Thoracic aorta (tissue), 2 donors: ENCODE results near the gene GLT1D1. TPM values are rescaled to one million over a fixed set of nuclear protein-coding genes. Genes with fewer than 3 reads are reported as not detected.

Source experiments
- ATAC-seq: fragments of 150-250 bp; one replicate; pipeline ENCODE4 v1.8.0; 2017; ENCODE audit warnings: low read depth; ENCODE audit not compliant: insufficient number of reproducible peaks, low FRiP score
- DNase-seq: peaks from one replicate; pipeline ENCODE4 v3.0.0-alpha.2; 2020; ENCODE audit warnings: low spot score
- H3K27ac ChIP-seq, 2 donors: fragments of 200-600 bp; sonication (generic); 1 replicate in 1 of 2; 2 replicates in 1 of 2; pipeline ENCODE4 v1.5.1; 2016; ENCODE audit warnings: mild to moderate bottlenecking in 2 of 2, moderate library complexity in 2 of 2
- H3K27me3 ChIP-seq: fragments of 200-600 bp; sonication (generic); replicated peaks from 2 replicates; pipeline ENCODE4 v1.6.0; 2016; ENCODE audit warnings: mild to moderate bottlenecking; ENCODE audit not compliant: insufficient read depth
- H3K36me3 ChIP-seq: fragments of 200-600 bp; sonication (generic); one replicate; pipeline ENCODE4 v1.5.1; 2016
- H3K4me1 ChIP-seq, 2 donors: fragments of 200-600 bp; sonication (generic); 1 replicate in 1 of 2; 2 replicates in 1 of 2; pipeline versions ENCODE4 v1.5.1 to v1.6.0; 2016; ENCODE audit warnings: low read depth in 2 of 2, mild to moderate bottlenecking in 1 of 2; ENCODE audit not compliant: control insufficient read depth in 1 of 2
- H3K4me3 ChIP-seq: fragments of 200-600 bp; sonication (generic); 2 replicates; pipeline ENCODE4 v1.5.1; 2016; ENCODE audit warnings: mild to moderate bottlenecking
- H3K9me3 ChIP-seq: fragments of 200-600 bp; sonication (generic); 2 replicates; pipeline ENCODE4 v1.5.1; 2016
- total RNA-seq, 2 donors: library from RNA; depleted of rRNA; stranded (reverse); fragments of >200 nt; gene quantifications; one replicate each; pipeline versions ENCODE4 v1.1.0 to v1.2.3, GENCODE V29; 2016
- TF ChIP-seq, protein P1 (sequence below): fragments of 200-600 bp; sonication (generic); IDR thresholded peaks from one replicate; pipeline ENCODE4 v1.5.1; 2019; ENCODE audit warnings: antibody characterized with exemption

Gene GLT1D1
- total RNA-seq, 2 donors from 2014 or later, result 0.68 to 0.85 TPM

DNA sequence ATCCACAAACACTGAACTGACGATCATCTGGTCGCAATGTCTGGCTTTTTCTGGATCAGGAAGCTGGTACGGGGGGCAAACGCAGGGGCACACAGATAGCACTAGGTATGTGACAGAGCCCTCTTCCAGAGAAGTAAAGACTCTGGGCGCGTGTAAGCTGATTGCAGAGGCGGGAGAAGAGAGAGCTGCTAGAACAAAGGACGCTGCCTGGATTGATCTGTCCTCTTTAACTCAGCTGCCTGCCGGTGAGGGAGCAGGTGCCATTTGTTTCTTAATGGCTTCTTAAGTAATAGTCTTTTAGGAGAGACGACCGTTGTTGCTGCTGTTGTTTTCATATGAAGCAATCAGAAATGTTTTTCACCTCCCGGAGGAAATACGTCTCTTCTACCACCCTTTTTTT is 77.3 kb downstream of the GLT1D1 start:
- TF ChIP-seq, protein P1, sequence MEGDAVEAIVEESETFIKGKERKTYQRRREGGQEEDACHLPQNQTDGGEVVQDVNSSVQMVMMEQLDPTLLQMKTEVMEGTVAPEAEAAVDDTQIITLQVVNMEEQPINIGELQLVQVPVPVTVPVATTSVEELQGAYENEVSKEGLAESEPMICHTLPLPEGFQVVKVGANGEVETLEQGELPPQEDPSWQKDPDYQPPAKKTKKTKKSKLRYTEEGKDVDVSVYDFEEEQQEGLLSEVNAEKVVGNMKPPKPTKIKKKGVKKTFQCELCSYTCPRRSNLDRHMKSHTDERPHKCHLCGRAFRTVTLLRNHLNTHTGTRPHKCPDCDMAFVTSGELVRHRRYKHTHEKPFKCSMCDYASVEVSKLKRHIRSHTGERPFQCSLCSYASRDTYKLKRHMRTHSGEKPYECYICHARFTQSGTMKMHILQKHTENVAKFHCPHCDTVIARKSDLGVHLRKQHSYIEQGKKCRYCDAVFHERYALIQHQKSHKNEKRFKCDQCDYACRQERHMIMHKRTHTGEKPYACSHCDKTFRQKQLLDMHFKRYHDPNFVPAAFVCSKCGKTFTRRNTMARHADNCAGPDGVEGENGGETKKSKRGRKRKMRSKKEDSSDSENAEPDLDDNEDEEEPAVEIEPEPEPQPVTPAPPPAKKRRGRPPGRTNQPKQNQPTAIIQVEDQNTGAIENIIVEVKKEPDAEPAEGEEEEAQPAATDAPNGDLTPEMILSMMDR, result no peak
- no peak overlapping the region for H3K27ac ChIP-seq
- ATAC-seq (no peak), DNase-seq (no peak)
- no peaks in the 10 kb centered on the region for H3K9me3 ChIP-seq
- no peaks in the 10 kb centered on the region for H3K27me3 ChIP-seq
- H3K4me3 ChIP-seq, result no peak overlapping the region
- H3K36me3 ChIP-seq, result no peaks in the 10 kb centered on the region
- H3K4me1 ChIP-seq, result no peaks in the 10 kb centered on the region

DNA sequence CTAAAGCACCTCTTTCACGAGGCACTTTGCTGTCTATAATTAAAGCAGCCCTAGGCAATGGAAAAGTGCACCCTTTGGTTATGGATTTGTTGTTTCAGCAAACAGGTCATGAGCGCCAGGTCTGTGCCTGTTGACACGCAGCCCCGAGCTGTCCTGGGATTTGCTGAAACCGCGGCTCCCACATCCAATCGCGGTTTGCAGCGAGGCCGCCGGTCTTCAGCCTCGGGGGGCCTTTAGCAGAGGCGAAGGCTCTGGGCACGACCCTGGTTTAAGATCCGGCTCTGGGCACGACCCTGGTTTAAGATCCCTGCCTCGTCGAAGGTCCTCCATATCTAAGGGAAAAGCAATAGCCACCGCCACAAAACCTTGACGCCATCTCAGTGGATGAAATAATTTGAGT is 79.2 kb downstream of the GLT1D1 start:
- H3K9me3 ChIP-seq, result no peaks in the 10 kb centered on the region
- TF ChIP-seq, protein P1, result no peak
- DNase-seq (no peak), ATAC-seq (no peak)
- no peaks in the 10 kb centered on the region for H3K36me3 ChIP-seq
- no peaks in the 10 kb centered on the region for H3K4me1 ChIP-seq
- no peak overlapping the region for H3K27ac ChIP-seq
- H3K4me3 ChIP-seq, result no peak overlapping the region
- H3K27me3 ChIP-seq, result no peaks in the 10 kb centered on the region

DNA sequence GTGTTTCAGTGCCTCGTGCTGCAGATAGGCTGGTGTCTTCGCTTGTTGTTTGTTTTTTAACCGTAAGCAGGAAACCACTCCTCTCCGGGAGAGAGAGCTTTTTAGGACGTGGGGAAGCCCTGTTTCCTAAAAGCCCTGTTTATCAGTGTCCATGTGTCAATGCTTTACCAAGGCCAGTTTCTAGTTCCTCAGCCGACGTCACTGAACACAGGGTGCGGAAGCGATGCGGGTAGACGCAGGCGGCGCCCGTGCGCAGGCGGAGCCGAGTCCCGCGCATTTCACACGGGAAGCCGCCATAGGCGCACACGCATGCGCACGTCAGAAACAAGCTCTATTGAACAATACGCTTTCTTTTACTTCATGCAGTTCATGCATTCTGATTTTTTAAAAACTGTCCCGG is 79.8 kb downstream of the GLT1D1 start:
- Histone ChIP-seq H3K36me3 (no peaks in the 10 kb centered on the region), H3K27me3 (no peaks in the 10 kb centered on the region), H3K4me3 (no peak overlapping the region), H3K4me1 (no peaks in the 10 kb centered on the region), H3K27ac (no peak overlapping the region), H3K9me3 (no peaks in the 10 kb centered on the region)
- ATAC-seq (no peak), DNase-seq (no peak)
- TF ChIP-seq, protein P1, result no peak

DNA sequence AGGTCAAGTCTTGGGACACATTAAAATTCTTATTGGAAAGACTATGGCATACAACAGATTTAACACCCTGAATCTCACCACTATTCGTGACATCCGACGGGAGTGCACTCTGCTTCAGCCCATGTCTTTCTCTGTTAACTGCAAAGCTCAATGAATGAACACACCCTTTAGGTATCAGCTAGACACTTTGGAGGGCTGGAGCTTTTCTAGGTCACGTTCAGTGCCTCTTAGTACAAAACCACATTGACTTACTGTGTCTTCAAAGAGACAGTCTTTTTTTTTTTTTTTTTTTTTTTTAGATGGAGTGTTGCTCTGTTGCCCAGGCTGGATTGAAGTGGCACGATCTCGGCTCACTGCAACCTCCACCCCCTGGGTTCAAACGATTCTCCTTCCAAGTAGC is 80.6 kb downstream of the GLT1D1 start:
- Histone ChIP-seq H3K4me1 (no peaks in the 10 kb centered on the region), H3K9me3 (no peaks in the 10 kb centered on the region), H3K27me3 (no peaks in the 10 kb centered on the region), H3K27ac (no peak overlapping the region), H3K4me3 (no peak overlapping the region), H3K36me3 (no peaks in the 10 kb centered on the region)
- DNase-seq (no peak), ATAC-seq (no peak)
- TF ChIP-seq, protein P1, result no peak

DNA sequence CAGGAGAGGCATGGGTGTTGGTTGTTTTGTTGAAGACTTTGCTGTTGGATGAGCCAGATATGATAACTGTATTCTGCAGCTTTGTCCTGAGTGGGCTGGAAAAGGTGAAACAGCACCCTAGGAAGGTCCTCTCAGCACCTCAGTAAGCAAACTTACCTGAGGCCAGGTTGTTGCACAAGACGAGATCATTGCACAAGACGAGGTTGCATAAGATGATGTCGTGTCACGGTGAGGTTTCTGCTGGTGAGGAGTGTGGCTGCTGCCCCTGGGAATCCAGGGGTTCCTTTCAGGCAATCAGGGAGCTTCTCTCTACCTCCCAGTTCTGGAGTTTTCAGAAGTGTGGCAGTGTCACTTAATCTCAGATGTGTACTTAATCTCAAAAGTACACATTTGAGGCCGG is 85.6 kb downstream of the GLT1D1 start:
- DNase-seq (no peak), ATAC-seq (no peak)
- no peak overlapping the region for H3K27ac ChIP-seq
- H3K4me1 ChIP-seq, result no peaks in the 10 kb centered on the region
- H3K9me3 ChIP-seq, result no peaks in the 10 kb centered on the region
- TF ChIP-seq, protein P1, result no peak
- H3K4me3 ChIP-seq, result no peak overlapping the region
- no peaks in the 10 kb centered on the region for H3K36me3 ChIP-seq
- no peaks in the 10 kb centered on the region for H3K27me3 ChIP-seq
